T-cell (primary cell): ENCODE data around the gene SFPQ. TPM values are rescaled to one million over a fixed set of nuclear protein-coding genes. Genes with fewer than 3 reads are reported as not detected.
"Not testable (repeated sequence)": the region's sequence is repeated elsewhere in the genome, so short reads cannot be mapped to it uniquely, and the experiment has no call there.

ENCODE experiments used
- ATAC-seq, 4 experiments: fragments of 200-7000 bp in 3 of 4; fragments of 150-1000 bp in 1 of 4; cut with Tn5 transposase; replicated peaks in 1 of 4; 1 replicate in 3 of 4; 2 replicates in 1 of 4; pipeline ENCODE4 v1.10.0; 2021; ENCODE audit warnings: moderate library complexity in 3 of 4, mild to moderate bottlenecking in 2 of 4, moderate number of reproducible peaks in 1 of 4
- CTCF ChIA-PET, 2 donors: fragments of 300-600 bp; sonication (Branson Sonifier 250); formaldehyde crosslinking; loops; one replicate each; lab custom pipeline; 2022; ENCODE audit warnings: antibody characterized with exemption in 2 of 2; lab: Charles Lee
- POLR2A ChIA-PET, 2 donors: fragments of 300-600 bp; sonication (Branson Sonifier 250); formaldehyde crosslinking; loops; one replicate each; lab custom pipeline; 2022; ENCODE audit warnings: antibody characterized with exemption in 2 of 2; lab: Charles Lee
- DNase-seq, 35 experiments: peaks; one replicate each; pipeline versions ENCODE4 v3.0.0 to v3.0.0-alpha.2; 2013 to 2023
- H3K27ac ChIP-seq: one replicate; pipeline ENCODE4 v1.5.1; 2013; ENCODE audit warnings: low read length
- H3K27me3 ChIP-seq, 2 experiments: replicated peaks in 1 of 2; 1 replicate in 1 of 2; 2 replicates in 1 of 2; pipeline versions ENCODE4 v1.6.1 to v1.7.0; 2013; ENCODE audit warnings: low read length in 1 of 2, mixed read lengths in 1 of 2; ENCODE audit not compliant: control insufficient read depth in 2 of 2, insufficient read depth in 2 of 2; ENCODE audit errors: extremely low read depth in 1 of 2
- H3K36me3 ChIP-seq, 2 donors: 1 replicate in 1 of 2; 2 replicates in 1 of 2; pipeline versions ENCODE4 v1.6.1 to v1.7.0; 2013; ENCODE audit warnings: low read length in 1 of 2; ENCODE audit not compliant: control insufficient read depth in 2 of 2, insufficient read depth in 1 of 2; ENCODE audit errors: extremely low read depth in 1 of 2
- H3K4me1 ChIP-seq, 2 experiments: 1 replicate in 1 of 2; 2 replicates in 1 of 2; pipeline versions ENCODE4 v1.6.1 to v1.7.0; 2013; ENCODE audit warnings: low read length in 2 of 2, mixed read lengths in 1 of 2; ENCODE audit not compliant: insufficient read depth in 2 of 2, control insufficient read depth in 1 of 2; ENCODE audit errors: extremely low read depth in 1 of 2
- H3K4me3 ChIP-seq, 2 donors: 1 replicate in 1 of 2; 2 replicates in 1 of 2; pipeline versions ENCODE4 v1.5.1 to v1.7.0; 2013; ENCODE audit warnings: mild to moderate bottlenecking in 2 of 2, low read length in 1 of 2, moderate library complexity in 1 of 2; ENCODE audit not compliant: control insufficient read depth in 1 of 2; ENCODE audit errors: extremely low read depth in 1 of 2
- H3K9me3 ChIP-seq: 2 replicates; pipeline ENCODE4 v1.7.0; 2013
- H3K27ac Mint-ChIP-seq, 2 donors: one replicate each; pipeline ENCODE4 v1.8.0; 2020 to 2021; ENCODE audit warnings: mild to moderate bottlenecking in 2 of 2, mixed read lengths in 2 of 2
- H3K27me3 Mint-ChIP-seq, 2 donors: one replicate each; pipeline ENCODE4 v1.8.0; 2021 to 2022; ENCODE audit warnings: mixed read lengths in 2 of 2
- H3K36me3 Mint-ChIP-seq: one replicate; pipeline ENCODE4 v1.8.0; 2021; ENCODE audit warnings: mixed read lengths
- H3K4me1 Mint-ChIP-seq, 3 donors: one replicate each; pipeline ENCODE4 v1.8.0; 2020 to 2022; ENCODE audit warnings: mixed read lengths in 3 of 3, mild to moderate bottlenecking in 1 of 3
- H3K4me3 Mint-ChIP-seq, 3 donors: one replicate each; pipeline ENCODE4 v1.8.0; 2020 to 2022; ENCODE audit warnings: mild to moderate bottlenecking in 3 of 3, mixed read lengths in 3 of 3, moderate library complexity in 3 of 3
- H3K9me3 Mint-ChIP-seq, 3 donors: one replicate each; pipeline ENCODE4 v1.8.0; 2020 to 2022; ENCODE audit warnings: mixed read lengths in 3 of 3
- WGBS: methylation state at CpG from one replicate; pipeline ENCODE4 v1.1.5; 2013; ENCODE audit warnings: missing lambda C conversion rate; ENCODE audit not compliant: insufficient coverage; 5-methylcytosine and 5-hydroxymethylcytosine counted together
- total RNA-seq, 35 experiments: library from RNA in 6 of 35; stranded (reverse) in 6 of 35; fragments of 120-200 nt in 1 of 35; gene quantifications; one replicate each; pipeline versions ENCODE4 v1.2.1 to v1.2.4 and lab custom pipeline; 2013 to 2026

The SFPQ gene
- total RNA-seq, 5 donors from 2014 or later (not counting 1 experiment from before 2014, with no cell fraction given), result 287 to 589 (median 319) TPM

DNA sequence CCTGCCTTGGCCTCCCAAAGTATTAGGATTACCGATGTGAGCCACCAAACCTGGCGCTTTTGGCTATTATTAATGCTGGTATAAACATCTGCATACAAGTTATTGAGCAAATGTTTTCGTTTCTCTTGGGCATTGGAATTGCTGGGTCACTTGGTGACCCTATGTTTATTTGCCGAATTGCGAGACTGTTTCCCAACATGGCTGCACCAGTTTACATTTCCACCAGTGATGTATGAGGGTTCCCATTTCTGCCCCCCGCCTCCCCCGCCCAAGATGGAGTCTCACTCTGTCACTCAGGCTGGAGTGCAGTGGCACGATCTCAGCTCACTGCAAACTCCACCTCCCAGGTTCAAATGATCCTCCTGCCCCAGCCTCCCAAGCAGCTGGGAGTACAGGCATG, 20.9 kb downstream of the SFPQ start:
- Histone ChIP-seq H3K9me3 (no peaks in the 10 kb centered on the region), H3K36me3 (peaks cover 0 to 21% of the 10 kb centered on the region in 2 donors), H3K27ac (no peak overlapping the region), H3K4me1 (peaks cover 0 to 4% of the 10 kb centered on the region in 2 experiments), H3K27me3 (no peaks in the 10 kb centered on the region), H3K4me3 (no peak overlapping the region)
- Mint-ChIP-seq H3K4me1 (peaks cover 0 to 7% (median 3%) of the 10 kb centered on the region in 3 donors), H3K36me3 (peaks cover 17% of the 10 kb centered on the region), H3K4me3 (no peak overlapping the region), H3K27me3 (no peaks in the 10 kb centered on the region), H3K9me3 (no peaks in the 10 kb centered on the region), H3K27ac (no peak overlapping the region)
- 98% methylated on average over 5 of the region's 8 CpGs for WGBS
- ATAC-seq (peak in 1 of 4 experiments; percentile 3), DNase-seq (no peak)
- ChIA-PET POLR2A (no interaction called here), CTCF (no interaction called here)

DNA sequence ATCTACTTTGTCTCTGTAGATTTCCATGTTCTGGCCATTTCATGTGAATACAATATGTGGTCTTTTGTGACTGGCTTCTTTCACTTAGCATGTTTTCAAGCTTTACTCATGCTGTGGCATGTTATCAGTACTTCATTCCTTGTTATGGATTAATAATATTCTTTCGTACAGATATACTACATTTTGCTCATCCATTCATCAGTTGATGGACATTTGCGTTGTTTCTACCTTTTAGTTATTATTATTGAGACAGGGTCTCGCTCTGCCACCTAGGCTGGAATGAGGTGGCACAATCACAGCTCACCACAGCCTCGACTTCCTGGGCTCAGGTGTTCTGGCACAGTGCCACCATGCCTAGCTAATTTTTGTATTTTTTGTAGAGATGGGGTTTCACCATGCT, 21.4 kb downstream of the SFPQ start:
- H3K4me3 Mint-ChIP-seq, result no peak overlapping the region
- Histone ChIP-seq H3K4me3 (no peak overlapping the region), H3K27ac (no peak overlapping the region), H3K36me3 (peaks cover 0 to 17% of the 10 kb centered on the region in 2 donors), H3K27me3 (no peaks in the 10 kb centered on the region), H3K9me3 (no peaks in the 10 kb centered on the region), H3K4me1 (peaks cover 0 to 4% of the 10 kb centered on the region in 2 experiments)
- H3K27me3 Mint-ChIP-seq, result no peaks in the 10 kb centered on the region
- H3K36me3 Mint-ChIP-seq, result peaks cover 17% of the 10 kb centered on the region
- CTCF ChIA-PET, result no interaction called here
- POLR2A ChIA-PET, result interaction anchor here (0.6 to 0.7 kb wide), 2 partner anchors 18 to 1139 kb away, joined by 3 to 4 read pairs; no protein-coding TSS in a partner anchor
- DNase-seq (no peak), ATAC-seq (peak in 1 of 4 experiments; percentile 7)
- WGBS, result 67% methylated on average over 1 of the region's 4 CpGs
- peaks cover 0 to 7% (median 3%) of the 10 kb centered on the region in 3 donors for H3K4me1 Mint-ChIP-seq
- no peaks in the 10 kb centered on the region for H3K9me3 Mint-ChIP-seq
- no peak overlapping the region for H3K27ac Mint-ChIP-seq

DNA sequence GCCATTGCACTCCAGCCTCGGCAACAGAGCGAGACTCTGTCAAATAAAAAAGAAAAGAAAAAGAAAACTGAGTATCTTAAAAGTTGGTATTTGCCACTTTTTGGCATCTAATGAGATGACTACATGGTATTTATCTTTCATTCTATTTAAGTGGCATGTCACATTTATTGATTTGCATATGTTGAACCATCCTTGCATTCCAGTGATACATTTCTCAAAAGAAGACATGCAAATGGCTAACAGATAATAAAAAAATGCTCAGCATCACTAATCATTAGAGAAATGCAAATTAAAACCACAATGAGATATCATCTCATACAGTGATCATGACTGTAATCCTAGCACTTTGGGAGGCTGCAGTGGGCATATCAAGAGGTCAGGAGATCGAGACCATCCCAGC, 28.1 kb downstream of the SFPQ start:
- H3K4me3 ChIP-seq, result no peak overlapping the region
- Mint-ChIP-seq H3K4me3 (no peak overlapping the region), H3K4me1 (no peaks in the 10 kb centered on the region), H3K27me3 (no peaks in the 10 kb centered on the region), H3K36me3 (peaks cover 4% of the 10 kb centered on the region), H3K9me3 (no peaks in the 10 kb centered on the region), H3K27ac (no peak overlapping the region)
- no peaks in the 10 kb centered on the region for H3K4me1 ChIP-seq
- CTCF ChIA-PET, result no interaction called here
- no peak for DNase-seq
- WGBS, result 100% methylated on average over 2 of the region's 3 CpGs
- H3K36me3 ChIP-seq, result no peaks in the 10 kb centered on the region
- H3K27me3 ChIP-seq, result no peaks in the 10 kb centered on the region
- no peak overlapping the region for H3K27ac ChIP-seq
- H3K9me3 ChIP-seq, result no peaks in the 10 kb centered on the region
- ATAC-seq, result no peak
- POLR2A ChIA-PET, result no interaction called here

DNA sequence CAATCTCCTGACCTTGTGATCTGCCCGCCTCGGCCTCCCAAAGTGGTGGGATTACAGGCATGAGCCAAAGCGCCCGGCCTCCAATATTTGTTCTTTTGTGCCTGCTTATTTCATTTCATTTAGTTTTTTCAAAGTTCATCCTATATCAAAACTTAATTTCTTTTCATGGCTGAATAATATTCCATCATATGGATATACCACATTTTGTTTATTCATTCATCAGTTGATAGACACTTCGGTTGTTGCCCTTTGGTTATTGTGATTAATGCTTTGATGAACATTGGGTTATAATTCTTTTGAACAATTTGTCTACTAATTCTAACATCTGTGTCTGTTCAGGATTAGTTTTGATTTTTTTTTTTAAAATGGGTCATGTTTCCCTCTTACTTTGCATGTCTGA, 41.7 kb downstream of the SFPQ start:
- no CpG with 5 or more reads among the region's 5 CpGs for WGBS
- no peak overlapping the region for H3K4me3 Mint-ChIP-seq
- peaks cover 3% of the 10 kb centered on the region in 2 donors for H3K27me3 Mint-ChIP-seq
- peaks cover 1 to 5% (median 3%) of the 10 kb centered on the region in 3 donors for H3K4me1 Mint-ChIP-seq
- ATAC-seq, result no peak
- no peaks in the 10 kb centered on the region for H3K9me3 ChIP-seq
- no peaks in the 10 kb centered on the region for H3K9me3 Mint-ChIP-seq
- peaks cover 0 to 3% of the 10 kb centered on the region in 2 experiments for H3K4me1 ChIP-seq
- H3K27ac Mint-ChIP-seq, result no peak overlapping the region
- no peak overlapping the region for H3K27ac ChIP-seq
- no peaks in the 10 kb centered on the region for H3K36me3 ChIP-seq
- H3K4me3 ChIP-seq, result no peak overlapping the region
- no peak for DNase-seq
- ChIA-PET POLR2A (no interaction called here), CTCF (no interaction called here)
- peaks cover 0 to 8% of the 10 kb centered on the region in 2 experiments for H3K27me3 ChIP-seq
- H3K36me3 Mint-ChIP-seq, result no peaks in the 10 kb centered on the region

DNA sequence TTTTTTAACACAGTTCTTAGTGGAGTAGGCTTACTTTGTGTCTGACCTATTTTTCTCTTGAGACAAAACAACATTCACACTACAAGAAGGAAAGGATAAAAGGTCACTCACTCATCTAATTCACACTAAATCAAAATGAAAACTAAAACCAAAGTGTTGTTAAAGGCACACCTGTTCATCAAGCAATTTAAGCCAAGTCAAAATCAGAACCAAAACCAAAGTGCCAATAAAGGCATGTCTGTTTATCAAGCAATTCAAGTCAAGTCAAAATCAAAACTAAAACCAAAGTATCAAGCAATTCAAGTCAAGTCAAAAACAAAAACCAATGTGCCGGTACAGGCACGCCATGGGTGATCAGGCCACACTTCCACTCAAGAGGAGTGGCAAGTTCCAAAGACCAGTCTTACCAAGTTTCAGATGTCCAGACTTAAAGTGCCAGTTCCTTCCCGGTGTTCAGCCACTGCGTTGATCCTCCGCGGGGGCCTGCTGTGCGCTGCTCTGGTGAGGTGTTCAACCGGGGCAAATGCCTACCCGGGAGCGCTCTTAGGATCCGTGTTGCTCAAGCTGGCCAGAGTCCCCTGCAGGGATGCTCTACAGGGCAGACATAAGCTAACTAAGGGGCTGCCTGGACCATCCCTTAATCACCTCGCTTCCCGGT, 46.9 kb downstream of the SFPQ start:
- ATAC-seq, CTCF ChIA-PET, H3K27ac ChIP-seq, DNase-seq, H3K4me3 ChIP-seq, POLR2A ChIA-PET, H3K27me3 ChIP-seq, H3K36me3 ChIP-seq, H3K36me3 Mint-ChIP-seq, H3K27me3 Mint-ChIP-seq, H3K4me1 ChIP-seq, H3K4me3 Mint-ChIP-seq, H3K9me3 ChIP-seq, H3K9me3 Mint-ChIP-seq, H3K4me1 Mint-ChIP-seq: not testable (repeated sequence)
- 93% methylated on average over 10 of the region's 13 CpGs for WGBS
- peak overlapping the region; percentile 61 to 69 for H3K27ac Mint-ChIP-seq

DNA sequence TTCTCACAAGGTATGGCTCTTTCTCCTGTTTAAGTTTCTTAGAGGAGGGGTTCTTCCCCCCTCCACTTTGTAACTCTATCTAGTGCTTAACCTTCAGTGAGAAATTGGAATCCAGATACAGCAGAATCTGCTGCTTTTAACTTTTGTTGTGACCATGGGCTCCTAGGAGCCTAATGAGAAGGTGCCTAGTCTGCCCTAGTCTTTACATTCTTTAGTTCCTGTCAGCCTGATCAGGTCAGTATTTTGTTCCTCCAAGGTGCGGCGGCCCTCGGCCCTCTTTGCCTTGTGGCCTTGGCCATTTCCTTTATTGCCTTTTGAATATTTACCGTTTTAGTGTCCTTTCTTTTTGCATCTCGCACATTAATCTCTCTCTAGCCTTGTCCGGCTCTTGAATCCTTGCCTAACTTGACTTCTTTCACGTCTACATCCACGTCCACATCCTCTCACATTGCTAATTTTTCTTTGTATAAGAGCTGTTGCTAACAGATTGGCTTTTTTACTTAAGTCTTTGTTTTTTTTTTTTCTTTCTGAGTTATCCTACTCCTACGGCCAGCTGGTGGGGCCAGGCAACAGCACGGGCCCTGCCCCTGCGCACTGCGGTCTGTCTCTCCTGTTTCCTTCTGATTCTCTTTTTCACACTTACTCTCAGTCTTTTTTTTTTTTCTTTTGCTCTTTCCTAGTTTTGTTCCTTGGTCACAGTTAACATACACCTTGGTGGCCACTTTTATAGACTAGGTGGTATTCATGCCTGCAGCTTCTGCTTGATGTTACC, 49.0 kb downstream of the SFPQ start:
- Mint-ChIP-seq H3K36me3 (no peaks in the 10 kb centered on the region), H3K27me3 (no peaks in the 10 kb centered on the region), H3K27ac (no peak overlapping the region), H3K9me3 (no peaks in the 10 kb centered on the region), H3K4me3 (no peak overlapping the region), H3K4me1 (peaks cover 9% of the 10 kb centered on the region in 3 donors)
- DNase-seq, result no peak
- no peaks in the 10 kb centered on the region for H3K27me3 ChIP-seq
- 86% methylated on average over 3 of the region's 12 CpGs for WGBS
- no peak for ATAC-seq
- H3K27ac ChIP-seq, result no peak overlapping the region
- peaks cover 0 to 4% of the 10 kb centered on the region in 2 experiments for H3K4me1 ChIP-seq
- no peaks in the 10 kb centered on the region for H3K9me3 ChIP-seq
- ChIA-PET CTCF (no interaction called here), POLR2A (no interaction called here)
- H3K36me3 ChIP-seq, result no peaks in the 10 kb centered on the region
- no peak overlapping the region for H3K4me3 ChIP-seq
